GM12865 (cell line): ENCODE results near the gene BEST4.

Experiments used
- DNase-seq: peaks from one replicate; pipeline ENCODE4 v3.0.0; 2010; ENCODE audit warnings: low read depth
- H3K4me3 ChIP-seq: 2 replicates; pipeline ENCODE4 v1.5.1; 2011; ENCODE audit warnings: mild to moderate bottlenecking, low read depth, low read length, control low read depth
- TF ChIP-seq, protein P1 (sequence below): IDR thresholded peaks from 2 replicates; pipeline ENCODE4 v1.5.1; 2011; ENCODE audit warnings: low read length, control low read depth, low read depth, inconsistent platforms; ENCODE audit not compliant: insufficient read depth; ENCODE audit errors: missing control alignments

BEST4 gene

GRCh38 chr1:44822981-44823451 lies 35.0 kb upstream of the BEST4 start:
- DNase-seq = no peak
- no peak overlapping the region for H3K4me3 ChIP-seq
- TF ChIP-seq, protein P1, sequence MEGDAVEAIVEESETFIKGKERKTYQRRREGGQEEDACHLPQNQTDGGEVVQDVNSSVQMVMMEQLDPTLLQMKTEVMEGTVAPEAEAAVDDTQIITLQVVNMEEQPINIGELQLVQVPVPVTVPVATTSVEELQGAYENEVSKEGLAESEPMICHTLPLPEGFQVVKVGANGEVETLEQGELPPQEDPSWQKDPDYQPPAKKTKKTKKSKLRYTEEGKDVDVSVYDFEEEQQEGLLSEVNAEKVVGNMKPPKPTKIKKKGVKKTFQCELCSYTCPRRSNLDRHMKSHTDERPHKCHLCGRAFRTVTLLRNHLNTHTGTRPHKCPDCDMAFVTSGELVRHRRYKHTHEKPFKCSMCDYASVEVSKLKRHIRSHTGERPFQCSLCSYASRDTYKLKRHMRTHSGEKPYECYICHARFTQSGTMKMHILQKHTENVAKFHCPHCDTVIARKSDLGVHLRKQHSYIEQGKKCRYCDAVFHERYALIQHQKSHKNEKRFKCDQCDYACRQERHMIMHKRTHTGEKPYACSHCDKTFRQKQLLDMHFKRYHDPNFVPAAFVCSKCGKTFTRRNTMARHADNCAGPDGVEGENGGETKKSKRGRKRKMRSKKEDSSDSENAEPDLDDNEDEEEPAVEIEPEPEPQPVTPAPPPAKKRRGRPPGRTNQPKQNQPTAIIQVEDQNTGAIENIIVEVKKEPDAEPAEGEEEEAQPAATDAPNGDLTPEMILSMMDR = no peak

GRCh38 chr1:44822131-44822701 lies 34.2 kb upstream of the BEST4 start:
- TF ChIP-seq, protein P1 = no peak
- DNase-seq = no peak
- H3K4me3 ChIP-seq = no peak overlapping the region

- TF ChIP-seq, protein P1 = no peak
- DNase-seq = no peak
- H3K4me3 ChIP-seq = no peak overlapping the region
Observed at GRCh38 chr1:44821240-44821715, 33.3 kb upstream of the BEST4 start.

GRCh38 chr1:44820328-44821239 lies 32.6 kb upstream of the BEST4 start:
- TF ChIP-seq, protein P1 = no peak
- no peak for DNase-seq
- peak overlapping the region; percentile 62 for H3K4me3 ChIP-seq

DNA sequence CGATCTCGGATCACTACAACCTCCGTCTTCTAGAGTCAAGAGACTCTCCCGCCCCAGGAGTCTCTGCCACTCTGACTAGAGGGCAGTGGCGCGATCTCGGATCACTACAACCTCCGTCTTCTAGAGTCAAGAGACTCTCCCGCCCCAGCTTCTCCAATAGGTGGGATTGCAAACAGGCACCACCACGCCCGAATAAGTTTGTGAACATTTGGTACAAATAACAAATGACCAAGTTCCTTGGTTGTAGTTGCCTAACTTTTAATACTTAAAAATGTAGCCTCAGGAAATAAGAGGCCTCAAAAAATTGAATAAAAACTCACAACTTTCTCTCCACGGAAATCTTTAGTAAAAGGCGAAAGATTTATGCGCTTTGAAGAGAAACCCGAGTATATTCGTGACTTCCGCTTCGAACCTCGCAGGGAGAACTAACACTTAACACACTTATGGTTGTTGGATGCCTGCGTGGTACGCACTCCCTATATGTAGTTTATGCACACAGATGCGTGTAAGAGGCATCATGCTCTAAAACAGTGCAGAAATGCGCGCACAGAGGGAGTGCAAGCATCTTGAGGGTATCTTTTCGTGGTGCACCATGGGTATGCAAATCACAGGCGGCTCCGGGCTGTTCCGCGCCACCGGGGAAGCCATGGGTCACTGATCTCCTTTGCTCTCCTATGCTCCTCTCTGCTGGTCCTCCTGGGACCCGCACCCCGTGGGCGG lies 31.8 kb upstream of the BEST4 start:
- H3K4me3 ChIP-seq = peak overlapping the region; percentile 62
- peak; percentile 97 for DNase-seq
- TF ChIP-seq, protein P1 = peak; percentile 8

GRCh38 chr1:44819196-44819607 lies 31.2 kb upstream of the BEST4 start:
- TF ChIP-seq, protein P1 = no peak
- no peak for DNase-seq
- peak overlapping the region; percentile 62 for H3K4me3 ChIP-seq
